Measurements from ENCODE around the gene NFE2L2. TPM values are rescaled to one million over a fixed set of nuclear protein-coding genes. Genes with fewer than 3 reads are reported as not detected.

Gene NFE2L2
- polyA plus RNA-seq, 1 of the 3 experiments (the other 2 are of a cell fraction): 40.9 TPM

DNA sequence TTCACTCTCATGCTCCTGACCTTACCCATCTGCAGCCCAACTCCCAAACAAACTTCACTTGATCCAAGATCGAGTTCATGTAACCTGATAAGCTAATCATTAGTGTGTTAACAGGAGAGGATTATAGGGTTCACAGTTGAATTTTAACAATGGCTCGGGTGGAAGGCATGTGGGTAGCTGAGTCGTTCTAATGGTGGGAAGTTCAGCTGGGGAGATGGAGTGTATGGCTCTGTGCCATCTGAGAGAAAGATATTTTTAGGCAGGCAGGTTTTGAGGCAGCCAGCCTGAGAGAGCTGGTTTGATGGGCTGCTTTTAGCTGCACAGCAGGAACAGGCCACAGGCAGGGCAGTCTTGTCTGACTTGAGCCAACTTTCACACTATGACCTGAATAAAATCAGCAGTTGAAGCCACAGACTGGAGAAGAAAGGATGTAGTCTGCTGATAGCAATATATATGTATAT is 17.7 kb upstream of the NFE2L2 start (continued):
- TF ChIP-seq, protein P1, sequence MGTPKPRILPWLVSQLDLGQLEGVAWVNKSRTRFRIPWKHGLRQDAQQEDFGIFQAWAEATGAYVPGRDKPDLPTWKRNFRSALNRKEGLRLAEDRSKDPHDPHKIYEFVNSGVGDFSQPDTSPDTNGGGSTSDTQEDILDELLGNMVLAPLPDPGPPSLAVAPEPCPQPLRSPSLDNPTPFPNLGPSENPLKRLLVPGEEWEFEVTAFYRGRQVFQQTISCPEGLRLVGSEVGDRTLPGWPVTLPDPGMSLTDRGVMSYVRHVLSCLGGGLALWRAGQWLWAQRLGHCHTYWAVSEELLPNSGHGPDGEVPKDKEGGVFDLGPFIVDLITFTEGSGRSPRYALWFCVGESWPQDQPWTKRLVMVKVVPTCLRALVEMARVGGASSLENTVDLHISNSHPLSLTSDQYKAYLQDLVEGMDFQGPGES (IDR thresholded peaks at IDR 0.05; ENCODE audit: low read depth, low read length): no peak
- TF ChIP-seq FOSL2 (IDR thresholded peaks at IDR 0.05; ENCODE audit: borderline replicate concordance, low read depth) (no peak), SIN3A (IDR thresholded peaks at IDR 0.05; ENCODE audit: borderline replicate concordance, low read depth, low read length) (no peak), ELF1 (IDR thresholded peaks at IDR 0.05) (no peak)

DNA sequence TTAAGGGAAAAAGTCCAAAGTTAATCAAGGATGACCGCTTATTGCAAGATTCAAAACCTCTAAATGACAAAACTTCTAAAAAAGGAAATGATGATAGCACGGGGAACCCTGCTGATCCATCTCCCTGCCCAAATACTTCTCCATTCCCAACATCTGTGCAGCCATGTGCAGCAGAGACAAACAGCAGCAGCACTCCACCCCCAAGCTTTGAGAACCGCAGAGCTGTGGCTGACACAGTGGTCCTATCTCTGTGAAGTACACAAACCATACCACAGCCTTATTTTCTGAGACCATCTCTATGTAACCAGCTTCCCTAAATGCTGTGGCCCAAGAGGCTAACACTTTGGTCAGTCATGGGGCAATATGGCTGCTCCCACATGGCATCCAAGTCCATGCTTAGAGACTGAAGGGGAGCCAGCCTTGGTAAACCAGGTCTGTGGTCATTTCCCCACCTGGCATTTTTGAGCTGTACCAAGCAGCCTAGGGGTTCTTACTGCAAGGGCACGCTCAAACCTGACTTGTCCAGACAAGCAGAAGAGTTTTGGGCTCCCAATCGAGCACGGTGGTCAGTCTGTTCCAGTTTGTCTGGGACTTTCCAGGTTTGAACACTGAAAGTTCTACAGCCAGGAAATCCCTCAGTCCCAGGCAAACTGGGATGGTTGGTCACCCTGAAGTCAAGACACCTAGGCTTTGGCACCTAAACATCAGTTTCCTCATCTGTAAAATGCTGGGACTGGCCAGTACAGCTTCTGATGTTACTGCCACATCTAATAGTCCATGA is 17.1 kb upstream of the NFE2L2 start:
- CTCF ChIA-PET: interaction anchor here (1.1 to 4.4 kb wide), 4 partner anchors 9 to 117 kb away, joined by 3 to 25 read pairs (median 14); partner anchors contain the start of gene NFE2L2
- H2AFZ ChIP-seq (ENCODE audit: low read depth): no peak overlapping the region
- POLR2A ChIA-PET: interaction anchor here (1.3 kb wide), 1 partner anchor 19 kb away, joined by 3 read pairs; no protein-coding TSS in a partner anchor

DNA sequence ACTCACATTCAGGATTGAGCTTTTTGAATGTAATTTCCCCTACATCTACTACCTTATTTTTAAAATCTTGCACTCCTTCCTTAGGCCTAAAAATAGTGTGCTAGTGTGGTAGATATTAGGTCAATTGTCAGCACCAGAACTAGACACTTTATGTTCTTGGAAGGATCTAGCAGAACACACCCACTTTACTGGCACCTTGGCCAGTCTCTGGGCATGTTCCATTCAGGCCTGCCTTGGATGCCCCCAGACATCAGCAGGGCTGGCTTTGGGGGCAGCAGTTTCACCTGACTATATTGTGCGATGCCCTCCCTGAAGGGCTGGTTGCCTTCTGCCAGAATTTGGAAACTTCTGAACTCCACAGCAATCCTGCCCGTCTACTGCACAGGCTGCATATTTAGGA is 15.3 kb upstream of the NFE2L2 start:
- whole genome bisulfite sequencing (ENCODE audit: low lambda C conversion rate): 94% methylated on average over 2 of the region's 2 CpGs
- no peak for TF ChIP-seq ELF1 (IDR thresholded peaks at IDR 0.05)
- TF ChIP-seq RAD21 (IDR thresholded peaks at IDR 0.05; ENCODE audit: low read length): no peak
- TF ChIP-seq EZH2phosphoT487 (IDR thresholded peaks at IDR 0.05; ENCODE audit: borderline replicate concordance, low read depth): no peak
- TF ChIP-seq, protein P2, sequence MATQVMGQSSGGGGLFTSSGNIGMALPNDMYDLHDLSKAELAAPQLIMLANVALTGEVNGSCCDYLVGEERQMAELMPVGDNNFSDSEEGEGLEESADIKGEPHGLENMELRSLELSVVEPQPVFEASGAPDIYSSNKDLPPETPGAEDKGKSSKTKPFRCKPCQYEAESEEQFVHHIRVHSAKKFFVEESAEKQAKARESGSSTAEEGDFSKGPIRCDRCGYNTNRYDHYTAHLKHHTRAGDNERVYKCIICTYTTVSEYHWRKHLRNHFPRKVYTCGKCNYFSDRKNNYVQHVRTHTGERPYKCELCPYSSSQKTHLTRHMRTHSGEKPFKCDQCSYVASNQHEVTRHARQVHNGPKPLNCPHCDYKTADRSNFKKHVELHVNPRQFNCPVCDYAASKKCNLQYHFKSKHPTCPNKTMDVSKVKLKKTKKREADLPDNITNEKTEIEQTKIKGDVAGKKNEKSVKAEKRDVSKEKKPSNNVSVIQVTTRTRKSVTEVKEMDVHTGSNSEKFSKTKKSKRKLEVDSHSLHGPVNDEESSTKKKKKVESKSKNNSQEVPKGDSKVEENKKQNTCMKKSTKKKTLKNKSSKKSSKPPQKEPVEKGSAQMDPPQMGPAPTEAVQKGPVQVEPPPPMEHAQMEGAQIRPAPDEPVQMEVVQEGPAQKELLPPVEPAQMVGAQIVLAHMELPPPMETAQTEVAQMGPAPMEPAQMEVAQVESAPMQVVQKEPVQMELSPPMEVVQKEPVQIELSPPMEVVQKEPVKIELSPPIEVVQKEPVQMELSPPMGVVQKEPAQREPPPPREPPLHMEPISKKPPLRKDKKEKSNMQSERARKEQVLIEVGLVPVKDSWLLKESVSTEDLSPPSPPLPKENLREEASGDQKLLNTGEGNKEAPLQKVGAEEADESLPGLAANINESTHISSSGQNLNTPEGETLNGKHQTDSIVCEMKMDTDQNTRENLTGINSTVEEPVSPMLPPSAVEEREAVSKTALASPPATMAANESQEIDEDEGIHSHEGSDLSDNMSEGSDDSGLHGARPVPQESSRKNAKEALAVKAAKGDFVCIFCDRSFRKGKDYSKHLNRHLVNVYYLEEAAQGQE (IDR thresholded peaks at IDR 0.05; ENCODE audit: low read depth, low read length): no peak
- no peak for TF ChIP-seq SMC3 (IDR thresholded peaks at IDR 0.05; ENCODE audit: low read depth, low read length)
- TF ChIP-seq, protein P1 (IDR thresholded peaks at IDR 0.05; ENCODE audit: low read depth, low read length): no peak
- TF ChIP-seq FOXM1 (IDR thresholded peaks at IDR 0.05; ENCODE audit: low read depth): no peak
- TF ChIP-seq POLR2AphosphoS5 (IDR thresholded peaks at IDR 0.05; ENCODE audit: low read depth, low read length): no peak
- TF ChIP-seq FOSL2 (IDR thresholded peaks at IDR 0.05; ENCODE audit: borderline replicate concordance, low read depth): no peak
- no peak for TF ChIP-seq TAF1 (IDR thresholded peaks at IDR 0.05; ENCODE audit: borderline replicate concordance, low read depth, low read length)
- CTCF ChIA-PET: interaction anchor here (1.1 to 2.8 kb wide), 6 partner anchors 9 to 115 kb away, joined by 3 to 10 read pairs (median 3); partner anchors contain the start of gene NFE2L2

More for the DNA sequence above, 17.1 kb upstream of the NFE2L2 start:
- no peak for DNase-seq
- Histone ChIP-seq H3K9ac (no peak overlapping the region), H3K4me2 (no peak overlapping the region), H3K9me3 (no peaks in the 10 kb centered on the region), H3F3A (replicated peaks; ENCODE audit: insufficient read depth) (no peaks in the 10 kb centered on the region), H3K27ac (ENCODE audit: low read depth in 2 of 2, low read length in 1 of 2) (no peak overlapping the region), H3K4me3 (ENCODE audit: low read depth in 2 of 2, low read length in 1 of 2) (no peak overlapping the region), H3K4me1 (ENCODE audit: control insufficient read depth in 1 of 2, insufficient read depth in 2 of 2, low read depth in 1 of 2, low read length in 1 of 2) (peaks cover 4 to 14% of the 10 kb centered on the region in 2 experiments; a peak in 2 of 4 replicates), H3K9me2 (no peaks in the 10 kb centered on the region), H3K27me3 (ENCODE audit: insufficient read depth) (no peaks in the 10 kb centered on the region), H3K36me3 (replicated peaks in 1 of 2; ENCODE audit: control insufficient read depth in 1 of 2, insufficient read depth in 2 of 2, low read length in 1 of 2) (no peaks in the 10 kb centered on the region), H3K79me2 (ENCODE audit: insufficient read depth) (no peaks in the 10 kb centered on the region), H4K20me1 (ENCODE audit: insufficient read depth) (no peaks in the 10 kb centered on the region)
- TF ChIP-seq, protein P3, sequence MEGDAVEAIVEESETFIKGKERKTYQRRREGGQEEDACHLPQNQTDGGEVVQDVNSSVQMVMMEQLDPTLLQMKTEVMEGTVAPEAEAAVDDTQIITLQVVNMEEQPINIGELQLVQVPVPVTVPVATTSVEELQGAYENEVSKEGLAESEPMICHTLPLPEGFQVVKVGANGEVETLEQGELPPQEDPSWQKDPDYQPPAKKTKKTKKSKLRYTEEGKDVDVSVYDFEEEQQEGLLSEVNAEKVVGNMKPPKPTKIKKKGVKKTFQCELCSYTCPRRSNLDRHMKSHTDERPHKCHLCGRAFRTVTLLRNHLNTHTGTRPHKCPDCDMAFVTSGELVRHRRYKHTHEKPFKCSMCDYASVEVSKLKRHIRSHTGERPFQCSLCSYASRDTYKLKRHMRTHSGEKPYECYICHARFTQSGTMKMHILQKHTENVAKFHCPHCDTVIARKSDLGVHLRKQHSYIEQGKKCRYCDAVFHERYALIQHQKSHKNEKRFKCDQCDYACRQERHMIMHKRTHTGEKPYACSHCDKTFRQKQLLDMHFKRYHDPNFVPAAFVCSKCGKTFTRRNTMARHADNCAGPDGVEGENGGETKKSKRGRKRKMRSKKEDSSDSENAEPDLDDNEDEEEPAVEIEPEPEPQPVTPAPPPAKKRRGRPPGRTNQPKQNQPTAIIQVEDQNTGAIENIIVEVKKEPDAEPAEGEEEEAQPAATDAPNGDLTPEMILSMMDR (IDR thresholded peaks at IDR 0.05): no peak
- TF ChIP-seq POLR2AphosphoS5 (IDR thresholded peaks at IDR 0.05; ENCODE audit: low read depth, low read length) (no peak), MXI1 (IDR thresholded peaks at IDR 0.05; ENCODE audit: low read depth, low read length) (no peak), SMC3 (IDR thresholded peaks at IDR 0.05; ENCODE audit: low read depth, low read length) (no peak), MEF2A (IDR thresholded peaks at IDR 0.05; ENCODE audit: borderline replicate concordance, low read depth) (no peak)
- WGBS (ENCODE audit: low lambda C conversion rate): 100% methylated on average over 4 of the region's 6 CpGs

More for the DNA sequence above, 15.3 kb upstream of the NFE2L2 start:
- peaks cover 4 to 14% of the 10 kb centered on the region in 2 experiments; a peak in 2 of 4 replicates for H3K4me1 ChIP-seq (ENCODE audit: control insufficient read depth in 1 of 2, insufficient read depth in 2 of 2, low read depth in 1 of 2, low read length in 1 of 2)
- no peak overlapping the region for H3K4me3 ChIP-seq (ENCODE audit: low read depth in 2 of 2, low read length in 1 of 2)
- DNase-seq: no peak
- H3K4me2 ChIP-seq: no peak overlapping the region
- H3K79me2 ChIP-seq (ENCODE audit: insufficient read depth): no peaks in the 10 kb centered on the region
- no peaks in the 10 kb centered on the region for H3K27me3 ChIP-seq (ENCODE audit: insufficient read depth)
- H3K27ac ChIP-seq (ENCODE audit: low read depth in 2 of 2, low read length in 1 of 2): no peak overlapping the region
- no peaks in the 10 kb centered on the region for H3K9me2 ChIP-seq
- no peaks in the 10 kb centered on the region for H3K9me3 ChIP-seq
- H3K9ac ChIP-seq: no peak overlapping the region
- no peaks in the 10 kb centered on the region for H3F3A ChIP-seq (replicated peaks; ENCODE audit: insufficient read depth)
- POLR2A ChIA-PET: no interaction called here
- H2AFZ ChIP-seq (ENCODE audit: low read depth): no peak overlapping the region
- H3K36me3 ChIP-seq (replicated peaks in 1 of 2; ENCODE audit: control insufficient read depth in 1 of 2, insufficient read depth in 2 of 2, low read length in 1 of 2): no peaks in the 10 kb centered on the region
- H4K20me1 ChIP-seq (ENCODE audit: insufficient read depth): no peaks in the 10 kb centered on the region
